HG03460 (cell line): Measurements from ENCODE around the gene FGGY.
"Not testable (repeated sequence)": the region's sequence is repeated elsewhere in the genome, so short reads cannot be mapped to it uniquely, and the experiment has no call there.

Experiments used
- ATAC-seq: cut with Tn5 transposase; IDR thresholded peaks from one replicate; pipeline ENCODE4 v1.9.1; 2021; ENCODE audit not compliant: unreplicated experiment

The FGGY gene

GRCh38 chr1:59433440-59433813 is 136.5 kb downstream of the FGGY start:
- no peak for ATAC-seq

DNA sequence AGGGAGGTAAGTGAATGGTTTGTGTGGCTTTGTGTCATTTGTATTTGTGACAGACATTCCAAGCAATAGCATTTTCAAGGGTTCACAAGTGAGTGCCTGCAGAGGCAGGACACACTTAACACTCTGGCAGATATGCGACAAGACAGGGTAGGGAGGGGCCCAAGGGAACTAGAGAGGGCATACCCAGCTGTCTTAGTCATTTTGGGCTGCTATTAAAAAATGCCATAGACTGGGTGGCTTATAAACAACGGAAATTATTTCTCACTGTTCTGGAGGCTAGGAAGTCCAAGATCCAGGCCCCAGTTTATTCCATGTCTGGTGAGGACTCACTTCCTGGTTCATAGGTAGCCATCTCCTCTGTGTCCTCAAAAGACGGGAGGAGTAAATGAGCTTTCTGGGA is 137.4 kb downstream of the FGGY start:
- no peak for ATAC-seq

- ATAC-seq = no peak
These were observed 139.7 kb downstream of the FGGY start for GRCh38 chr1:59436637-59437036.

- ATAC-seq = no peak
These were observed 141.2 kb downstream of the FGGY start for GRCh38 chr1:59438058-59438560.

- no peak for ATAC-seq
These were observed 145.6 kb downstream of the FGGY start for GRCh38 chr1:59442492-59442891.

GRCh38 chr1:59443310-59443709 is 146.4 kb downstream of the FGGY start:
- no peak for ATAC-seq

DNA sequence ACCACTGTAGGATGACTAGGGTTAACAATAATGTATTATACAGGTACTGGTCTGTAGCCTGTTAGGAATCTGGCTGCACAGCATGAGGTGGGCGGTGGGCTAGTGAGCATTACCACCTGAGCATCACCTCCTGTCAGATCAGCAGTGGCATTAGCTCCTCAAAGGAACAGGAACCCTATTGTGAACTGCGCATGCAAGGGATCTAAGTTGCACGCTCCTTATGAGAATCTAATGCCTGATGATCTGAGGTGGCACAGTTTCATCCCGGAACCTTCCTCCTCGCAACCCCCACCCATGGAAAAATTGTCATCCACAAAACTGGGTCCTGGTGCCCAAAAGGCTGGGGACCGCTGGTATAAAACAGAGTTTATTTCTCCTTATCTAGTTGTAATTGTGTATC is 147.6 kb downstream of the FGGY start:
- no peak for ATAC-seq

- no peak for ATAC-seq
These were observed 148.1 kb downstream of the FGGY start for GRCh38 chr1:59445040-59445439.

- no peak for ATAC-seq
These were observed 149.5 kb downstream of the FGGY start for GRCh38 chr1:59446257-59446901.

DNA sequence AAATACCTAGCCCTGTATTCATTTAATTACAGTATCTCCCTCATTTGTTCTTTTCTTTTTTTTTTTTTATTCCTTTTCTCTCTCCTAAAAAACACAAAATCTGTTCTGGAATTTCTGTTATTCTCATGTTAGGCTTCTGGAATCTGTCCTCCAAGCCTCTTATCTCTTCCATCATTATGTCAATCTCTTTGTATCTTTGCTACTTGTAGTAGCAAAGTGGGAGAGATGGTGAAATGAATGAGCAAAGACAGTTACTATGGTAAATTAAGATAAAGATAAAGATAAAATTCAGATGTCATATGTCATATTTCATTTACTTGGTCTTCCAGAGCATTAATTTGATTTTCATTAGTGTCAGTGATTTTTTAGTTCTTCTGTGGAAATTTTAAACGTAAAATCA is 155.1 kb downstream of the FGGY start:
- no peak for ATAC-seq

GRCh38 chr1:59452559-59452958 is 155.7 kb downstream of the FGGY start:
- no peak for ATAC-seq

- no peak for ATAC-seq
These were observed 156.5 kb downstream of the FGGY start for GRCh38 chr1:59453297-59453968.

DNA sequence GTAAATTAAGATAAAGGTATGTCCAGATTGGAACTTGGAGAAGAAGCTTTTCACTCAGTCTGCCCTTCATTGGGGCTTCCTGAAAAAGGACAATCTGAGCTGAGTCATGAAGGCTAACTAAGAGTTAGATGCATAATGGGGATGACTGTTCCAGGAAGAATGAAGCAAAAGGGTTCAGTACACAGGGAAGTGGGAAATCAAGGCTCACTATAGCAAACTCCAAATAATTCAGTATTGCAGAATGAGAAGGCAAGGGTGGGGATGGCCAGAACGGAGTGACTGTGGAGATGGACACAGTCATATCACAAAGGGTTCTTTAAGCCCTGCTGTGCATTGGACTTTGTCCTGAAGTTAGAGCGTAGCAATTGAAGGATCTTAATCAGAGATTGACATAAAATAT is 158.3 kb downstream of the FGGY start:
- ATAC-seq = no peak

- ATAC-seq = no peak
These were observed 160.9 kb downstream of the FGGY start for GRCh38 chr1:59457786-59458185.

DNA sequence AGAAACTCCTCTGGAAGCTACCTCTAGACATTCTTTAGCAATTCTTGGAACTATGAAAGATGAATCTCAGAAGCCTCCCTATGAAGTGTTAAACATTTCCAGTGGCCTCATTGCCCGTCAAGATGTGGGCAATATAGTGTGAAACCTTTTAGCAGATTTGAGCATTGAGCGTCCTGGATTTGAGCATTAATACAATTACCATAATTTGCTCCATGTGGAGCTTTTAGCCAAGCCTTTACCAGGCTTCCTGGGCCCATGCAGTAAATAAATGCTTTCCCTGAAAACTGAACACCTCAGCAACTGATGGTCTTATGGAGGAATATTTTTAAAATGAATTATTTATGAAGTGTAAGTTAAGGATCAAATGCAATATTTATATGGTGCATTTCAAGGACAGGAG is 162.0 kb downstream of the FGGY start:
- no peak for ATAC-seq

- ATAC-seq = not testable (repeated sequence)
These were observed 166.0 kb downstream of the FGGY start for GRCh38 chr1:59462942-59463341.

GRCh38 chr1:59465478-59465877 is 168.6 kb downstream of the FGGY start:
- not testable (repeated sequence) for ATAC-seq

- no peak for ATAC-seq
These were observed 172.0 kb downstream of the FGGY start for GRCh38 chr1:59468828-59469428.

DNA sequence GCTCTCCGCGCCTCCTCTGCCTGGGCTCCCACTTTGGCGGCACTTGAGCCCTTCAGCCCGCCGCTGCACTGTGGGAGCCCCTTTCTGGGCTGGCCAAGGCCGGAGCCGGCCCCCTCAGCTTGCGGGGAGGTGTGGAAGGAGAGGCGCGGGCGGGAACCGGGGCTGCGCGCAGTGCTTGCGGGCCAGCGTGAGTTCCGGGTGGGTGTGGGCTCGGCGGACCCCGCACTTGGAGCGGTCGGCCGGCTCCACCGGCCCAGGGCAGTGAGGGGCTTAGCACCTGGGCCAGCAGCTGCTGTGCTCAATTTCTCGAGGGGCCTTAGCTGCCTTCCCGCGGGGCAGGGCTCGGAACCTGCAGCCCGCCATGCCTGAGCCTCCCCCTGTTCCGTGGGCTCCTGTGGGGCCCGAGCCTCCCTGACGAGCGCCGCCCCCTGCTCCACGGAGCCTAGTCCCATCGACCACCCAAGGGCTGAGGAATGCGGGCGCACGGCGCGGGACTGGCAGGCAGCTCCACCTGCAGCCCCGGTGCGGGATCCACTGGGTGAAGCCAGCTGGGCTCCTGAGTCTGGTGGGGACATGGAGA is 175.2 kb downstream of the FGGY start:
- not testable (repeated sequence) for ATAC-seq

- ATAC-seq = no peak
These were observed 176.9 kb downstream of the FGGY start for GRCh38 chr1:59473831-59474230.

DNA sequence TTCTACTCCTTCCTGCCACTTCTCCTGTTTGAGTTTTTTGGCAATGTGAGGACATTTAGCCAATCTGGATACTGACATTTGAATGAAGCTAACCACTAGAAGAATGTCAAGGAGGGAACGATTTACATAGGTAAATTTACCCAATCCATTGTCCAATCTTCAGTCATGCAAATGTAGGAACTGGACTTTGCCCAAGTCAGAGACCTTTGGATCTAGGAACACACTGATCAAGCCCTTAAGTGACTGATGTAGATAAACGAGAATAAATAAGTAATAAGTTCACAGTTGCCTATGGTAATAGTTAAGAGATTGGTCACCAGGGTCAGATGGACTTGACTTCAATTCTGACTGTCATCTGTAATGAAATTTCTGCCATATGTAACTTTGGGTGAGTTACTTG is 177.6 kb downstream of the FGGY start:
- ATAC-seq = no peak

DNA sequence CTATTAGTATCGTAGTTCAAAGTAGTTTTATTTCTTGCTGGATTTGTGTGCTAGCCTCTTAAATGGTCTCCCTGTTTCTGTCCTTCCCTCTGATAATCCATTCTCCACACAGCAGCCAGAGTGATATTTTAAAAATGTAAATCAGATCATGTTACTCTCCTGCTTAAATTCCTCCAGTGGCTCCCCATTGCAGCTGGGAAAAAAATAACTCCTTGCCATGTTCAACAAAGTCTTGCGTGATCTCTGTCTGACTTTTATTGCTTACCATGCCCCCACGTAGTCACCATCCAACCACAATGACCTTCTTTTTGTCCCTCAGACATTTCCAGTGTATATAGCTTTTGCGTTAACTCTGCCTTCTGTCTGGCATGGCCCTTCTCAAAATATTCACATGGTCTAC is 178.8 kb downstream of the FGGY start:
- no peak for ATAC-seq
